NT2/D1 (cell line): ENCODE data around the gene NOC2L.

Experiments used
- SUZ12 ChIP-seq: IDR thresholded peaks from 2 replicates; pipeline ENCODE4 v1.6.1; 2011; ENCODE audit not compliant: insufficient read length, insufficient read depth; ENCODE audit errors: extremely low read depth
- YY1 ChIP-seq: IDR thresholded peaks from 2 replicates; pipeline ENCODE4 v1.6.1; 2011; ENCODE audit not compliant: insufficient read length, insufficient read depth
- ZNF274 ChIP-seq: IDR thresholded peaks from 2 replicates; pipeline ENCODE4 v1.6.1; 2011; ENCODE audit warnings: mild to moderate bottlenecking, low read depth, low read length

DNA sequence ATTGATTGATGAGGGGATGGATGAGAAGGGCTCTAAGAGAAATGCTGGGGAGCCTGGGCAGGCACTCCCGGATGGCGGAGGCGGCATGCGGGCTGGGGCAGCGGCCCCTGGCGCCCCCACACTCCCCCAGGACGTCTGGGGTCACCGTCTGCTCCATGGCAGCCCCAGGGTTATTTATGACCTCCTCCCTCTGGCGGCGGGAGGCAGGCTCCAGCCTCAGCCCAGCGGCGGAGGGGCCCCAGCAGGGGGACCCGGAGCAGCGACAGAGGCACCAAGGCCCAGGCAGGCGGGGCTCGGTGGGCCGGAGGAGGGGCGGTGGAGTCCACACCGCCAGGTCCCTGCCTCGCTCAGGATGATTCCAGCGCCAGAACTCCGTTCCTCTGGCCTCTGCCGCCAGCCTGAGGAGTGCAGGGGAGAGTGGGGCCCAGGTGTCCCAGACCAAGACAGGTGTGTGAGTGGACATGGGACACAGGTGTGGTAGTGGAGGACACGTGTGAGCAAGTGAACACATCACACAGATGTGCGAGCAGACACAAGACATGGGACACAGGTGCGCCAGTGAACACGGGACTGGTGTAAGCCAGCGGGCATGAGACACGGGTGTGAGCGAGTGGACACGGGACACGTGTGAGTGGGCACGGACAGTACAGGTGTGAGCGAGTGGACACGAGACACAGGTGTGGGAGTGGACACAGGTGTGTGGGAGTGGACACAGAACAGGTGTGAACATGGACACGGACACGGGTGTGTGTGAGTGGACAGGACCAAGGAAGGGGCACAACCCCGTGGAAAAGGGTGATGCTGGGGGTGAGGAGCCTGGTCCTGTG is 37.8 kb downstream of the NOC2L start:
- no peak for TF ChIP-seq YY1
- TF ChIP-seq SUZ12: no peak
- TF ChIP-seq ZNF274: no peak
